ENCODE data around the gene ITPR3. TPM values are rescaled to one million over a fixed set of nuclear protein-coding genes. Genes with fewer than 3 reads are reported as not detected.

ITPR3 gene
- total RNA-seq, 2 donors from 2014 or later = 21.8 to 99.1 TPM

GRCh38 chr6:33610779-33611732 is 10.1 kb upstream of the ITPR3 start:
- intact Hi-C loops (cut with DNase I) = no loop called here
- H3K27ac ChIP-seq = no peak overlapping the region

GRCh38 chr6:33613146-33613794 is 7.9 kb upstream of the ITPR3 start:
- intact Hi-C loops (cut with DNase I) = no loop called here
- TF ChIP-seq POLR2A (IDR thresholded peaks at IDR 0.05) (no peak), CTCF (IDR thresholded peaks at IDR 0.05) (no peak), POLR2AphosphoS5 (IDR thresholded peaks at IDR 0.05) (no peak)
- Histone ChIP-seq H3K4me3 (no peak overlapping the region), H3K4me1 (replicated peaks) (no peaks in the 10 kb centered on the region), H3K27ac (no peak overlapping the region), H3K36me3 (no peaks in the 10 kb centered on the region), H3K27me3 (replicated peaks; ENCODE audit: insufficient read depth) (no peaks in the 10 kb centered on the region), H3K9me3 (no peaks in the 10 kb centered on the region)
- DNase-seq (ENCODE audit: low spot score) = no peak
- WGBS = 74% methylated on average over 8 of the region's 8 CpGs

More at GRCh38 chr6:33610779-33611732, 10.1 kb upstream of the ITPR3 start:
- WGBS = 84% methylated on average over 22 of the region's 22 CpGs
- Histone ChIP-seq H3K36me3 (no peaks in the 10 kb centered on the region), H3K4me1 (replicated peaks) (no peaks in the 10 kb centered on the region), H3K27me3 (replicated peaks; ENCODE audit: insufficient read depth) (no peaks in the 10 kb centered on the region), H3K9me3 (no peaks in the 10 kb centered on the region), H3K4me3 (no peak overlapping the region)
- no peak for TF ChIP-seq POLR2AphosphoS5 (IDR thresholded peaks at IDR 0.05)
- no peak for TF ChIP-seq POLR2A (IDR thresholded peaks at IDR 0.05)
- TF ChIP-seq CTCF (IDR thresholded peaks at IDR 0.05) = no peak
- DNase-seq (ENCODE audit: low spot score) = no peak

GRCh38 chr6:33613795-33614168 is 7.3 kb upstream of the ITPR3 start:
- H3K4me3 ChIP-seq = no peak overlapping the region
- H3K4me1 ChIP-seq (replicated peaks) = no peaks in the 10 kb centered on the region
- H3K27ac ChIP-seq = no peak overlapping the region
- intact Hi-C loops (cut with DNase I) = no loop called here
- no peaks in the 10 kb centered on the region for H3K27me3 ChIP-seq (replicated peaks; ENCODE audit: insufficient read depth)
- no peaks in the 10 kb centered on the region for H3K9me3 ChIP-seq
- H3K36me3 ChIP-seq = no peaks in the 10 kb centered on the region
- DNase-seq (ENCODE audit: low spot score) = no peak
- TF ChIP-seq POLR2AphosphoS5 (IDR thresholded peaks at IDR 0.05) (no peak), CTCF (IDR thresholded peaks at IDR 0.05) (no peak), POLR2A (IDR thresholded peaks at IDR 0.05) (no peak)
- 89% methylated on average over 9 of the region's 10 CpGs for WGBS

GRCh38 chr6:33616113-33616512 is 5.0 kb upstream of the ITPR3 start:
- H3K27me3 ChIP-seq (replicated peaks; ENCODE audit: insufficient read depth) = no peaks in the 10 kb centered on the region
- no peak for DNase-seq (ENCODE audit: low spot score)
- H3K27ac ChIP-seq = no peak overlapping the region
- TF ChIP-seq CTCF (IDR thresholded peaks at IDR 0.05) (no peak), POLR2A (IDR thresholded peaks at IDR 0.05) (no peak), POLR2AphosphoS5 (IDR thresholded peaks at IDR 0.05) (no peak)
- no peaks in the 10 kb centered on the region for H3K9me3 ChIP-seq
- 36% methylated on average over 2 of the region's 2 CpGs for WGBS
- intact Hi-C loops (cut with DNase I) = no loop called here
- H3K4me1 ChIP-seq (replicated peaks) = no peaks in the 10 kb centered on the region
- no peak overlapping the region for H3K4me3 ChIP-seq
- no peaks in the 10 kb centered on the region for H3K36me3 ChIP-seq

All from prostate gland (tissue), 2 donors.